Activated T-cell treated with anti-CD3 and anti-CD28 coated beads, Interleukin-2, amount 50 U/mL, for 72 hours (primary cell): ENCODE measurements around the gene CSMD2. TPM values are rescaled to one million over a fixed set of nuclear protein-coding genes. Genes with fewer than 3 reads are reported as not detected.

Experiments
- ATAC-seq, 2 donors: fragments of 150-1000 bp; cut with Tn5 transposase; replicated peaks in 1 of 2; 2 replicates each; pipeline ENCODE4 v1.10.0; 2021; ENCODE audit warnings: moderate library complexity in 2 of 2, mild to moderate bottlenecking in 1 of 2
- DNase-seq, 2 donors: peaks; one replicate each; pipeline ENCODE4 v3.0.0; 2021 to 2022; ENCODE audit warnings: mixed read lengths in 1 of 2
- H3K27ac Mint-ChIP-seq: one replicate; pipeline ENCODE4 v1.8.0; 2022; ENCODE audit warnings: mild to moderate bottlenecking, moderate library complexity, mixed read lengths
- H3K27me3 Mint-ChIP-seq: one replicate; pipeline ENCODE4 v1.8.0; 2022; ENCODE audit warnings: low read depth, mixed read lengths
- H3K36me3 Mint-ChIP-seq, 2 donors: one replicate each; pipeline ENCODE4 v1.8.0; 2022; ENCODE audit warnings: mixed read lengths in 2 of 2, mild to moderate bottlenecking in 1 of 2; ENCODE audit not compliant: insufficient read depth in 2 of 2
- H3K4me1 Mint-ChIP-seq: one replicate; pipeline ENCODE4 v1.8.0; 2022; ENCODE audit warnings: low read depth, mixed read lengths
- H3K4me3 Mint-ChIP-seq, 2 donors: one replicate each; pipeline ENCODE4 v1.8.0; 2022; ENCODE audit warnings: mild to moderate bottlenecking in 2 of 2, mixed read lengths in 2 of 2, moderate library complexity in 2 of 2
- H3K9me3 Mint-ChIP-seq, 2 donors: one replicate each; pipeline ENCODE4 v1.8.0; 2022; ENCODE audit warnings: mixed read lengths in 2 of 2
- total RNA-seq, 2 donors: library from RNA; stranded (reverse); gene quantifications; one replicate each; pipeline ENCODE4 v1.2.3, GENCODE V29; 2022

Gene CSMD2
- total RNA-seq, 2 donors from 2014 or later = not detected

- Mint-ChIP-seq H3K4me1 (peaks cover 14% of the 10 kb centered on the region), H3K27me3 (peaks cover 54% of the 10 kb centered on the region), H3K36me3 (no peaks in the 10 kb centered on the region), H3K4me3 (no peak overlapping the region), H3K27ac (no peak overlapping the region), H3K9me3 (peaks cover 0 to 4% of the 10 kb centered on the region in 2 donors)
- DNase-seq (no peak), ATAC-seq (no peak)
Observed at GRCh38 chr1:33872683-33873082, 292.3 kb downstream of the CSMD2 start.

- H3K4me1 Mint-ChIP-seq = peaks cover 16% of the 10 kb centered on the region
- no peaks in the 10 kb centered on the region for H3K36me3 Mint-ChIP-seq
- H3K27me3 Mint-ChIP-seq = peaks cover 50% of the 10 kb centered on the region
- ATAC-seq = no peak
- no peak for DNase-seq
- no peak overlapping the region for H3K27ac Mint-ChIP-seq
- H3K9me3 Mint-ChIP-seq = peaks cover 0 to 7% of the 10 kb centered on the region in 2 donors
- no peak overlapping the region for H3K4me3 Mint-ChIP-seq
Observed at GRCh38 chr1:33872275-33872674, 292.8 kb downstream of the CSMD2 start.

GRCh38 chr1:33867684-33868083 is 297.3 kb downstream of the CSMD2 start:
- Mint-ChIP-seq H3K36me3 (no peaks in the 10 kb centered on the region), H3K9me3 (peaks cover 0 to 4% of the 10 kb centered on the region in 2 donors), H3K27ac (no peak overlapping the region), H3K27me3 (peaks cover 41% of the 10 kb centered on the region), H3K4me3 (no peak overlapping the region), H3K4me1 (peaks cover 11% of the 10 kb centered on the region)
- DNase-seq = no peak
- no peak for ATAC-seq

GRCh38 chr1:33866281-33866680 is 298.7 kb downstream of the CSMD2 start:
- no peak for ATAC-seq
- Mint-ChIP-seq H3K27me3 (peaks cover 46% of the 10 kb centered on the region), H3K4me3 (no peak overlapping the region), H3K4me1 (peaks cover 6% of the 10 kb centered on the region), H3K9me3 (peaks cover 0 to 2% of the 10 kb centered on the region in 2 donors), H3K27ac (no peak overlapping the region), H3K36me3 (no peaks in the 10 kb centered on the region)
- DNase-seq = no peak

GRCh38 chr1:33864460-33865389 is 300.3 kb downstream of the CSMD2 start:
- no peak for ATAC-seq
- DNase-seq = no peak
- Mint-ChIP-seq H3K36me3 (no peaks in the 10 kb centered on the region), H3K4me1 (peaks cover 6% of the 10 kb centered on the region), H3K4me3 (no peak overlapping the region), H3K9me3 (peaks cover 0 to 2% of the 10 kb centered on the region in 2 donors), H3K27me3 (peaks cover 39% of the 10 kb centered on the region), H3K27ac (no peak overlapping the region)

- Mint-ChIP-seq H3K9me3 (peaks cover 0 to 2% of the 10 kb centered on the region in 2 donors), H3K36me3 (no peaks in the 10 kb centered on the region), H3K4me3 (no peak within 1 kb of the TSS), H3K4me1 (peaks cover 6% of the 10 kb centered on the region), H3K27me3 (peaks cover 36% of the 10 kb centered on the region), H3K27ac (no peak within 1 kb of the TSS)
- ATAC-seq (no peak), DNase-seq (no peak)
Observed at GRCh38 chr1:33863779-33864178, 301.3 kb downstream of the CSMD2 start, which contains the start of gene HMGB4. TSS of gene HMGB4 (plus strand) at chr1:33864079. CDS start at chr1:33864192, 113 bp downstream.

- no peak for DNase-seq
- Mint-ChIP-seq H3K4me1 (no peaks in the 10 kb centered on the region), H3K27me3 (peaks cover 31% of the 10 kb centered on the region), H3K4me3 (no peak overlapping the region), H3K36me3 (no peaks in the 10 kb centered on the region), H3K27ac (no peak overlapping the region), H3K9me3 (no peaks in the 10 kb centered on the region)
- no peak for ATAC-seq
Observed at GRCh38 chr1:33860671-33861070, 304.4 kb downstream of the CSMD2 start.

- Mint-ChIP-seq H3K27me3 (no peaks in the 10 kb centered on the region), H3K27ac (no peak overlapping the region), H3K36me3 (no peaks in the 10 kb centered on the region), H3K4me1 (no peaks in the 10 kb centered on the region), H3K9me3 (no peaks in the 10 kb centered on the region), H3K4me3 (no peak overlapping the region)
- ATAC-seq = no peak
- DNase-seq = no peak
Observed at GRCh38 chr1:33854091-33854490, 310.9 kb downstream of the CSMD2 start.

- no peaks in the 10 kb centered on the region for H3K27me3 Mint-ChIP-seq
- no peak for ATAC-seq
- H3K4me1 Mint-ChIP-seq = no peaks in the 10 kb centered on the region
- DNase-seq = no peak
- no peak overlapping the region for H3K27ac Mint-ChIP-seq
- H3K9me3 Mint-ChIP-seq = no peaks in the 10 kb centered on the region
- no peak overlapping the region for H3K4me3 Mint-ChIP-seq
- no peaks in the 10 kb centered on the region for H3K36me3 Mint-ChIP-seq
Observed at GRCh38 chr1:33853431-33853830, 311.6 kb downstream of the CSMD2 start.

GRCh38 chr1:33852711-33853110 is 312.3 kb downstream of the CSMD2 start:
- no peaks in the 10 kb centered on the region for H3K36me3 Mint-ChIP-seq
- H3K4me3 Mint-ChIP-seq = no peak overlapping the region
- H3K27me3 Mint-ChIP-seq = no peaks in the 10 kb centered on the region
- H3K27ac Mint-ChIP-seq = no peak overlapping the region
- DNase-seq (no peak), ATAC-seq (no peak)
- no peaks in the 10 kb centered on the region for H3K9me3 Mint-ChIP-seq
- H3K4me1 Mint-ChIP-seq = no peaks in the 10 kb centered on the region

- no peak for ATAC-seq
- Mint-ChIP-seq H3K9me3 (no peaks in the 10 kb centered on the region), H3K27me3 (no peaks in the 10 kb centered on the region), H3K4me1 (no peaks in the 10 kb centered on the region), H3K36me3 (no peaks in the 10 kb centered on the region), H3K27ac (no peak overlapping the region), H3K4me3 (no peak overlapping the region)
- no peak for DNase-seq
Observed at GRCh38 chr1:33850481-33850880, 314.5 kb downstream of the CSMD2 start.

GRCh38 chr1:33849211-33849610 is 315.8 kb downstream of the CSMD2 start:
- no peak for DNase-seq
- no peak overlapping the region for H3K4me3 Mint-ChIP-seq
- ATAC-seq = peak; percentile 25 to 33
- H3K9me3 Mint-ChIP-seq = no peaks in the 10 kb centered on the region
- peaks cover under 1% of the 10 kb centered on the region for H3K27me3 Mint-ChIP-seq
- no peaks in the 10 kb centered on the region for H3K4me1 Mint-ChIP-seq
- no peak overlapping the region for H3K27ac Mint-ChIP-seq
- H3K36me3 Mint-ChIP-seq = no peaks in the 10 kb centered on the region

- H3K4me1 Mint-ChIP-seq = no peaks in the 10 kb centered on the region
- no peaks in the 10 kb centered on the region for H3K9me3 Mint-ChIP-seq
- H3K27ac Mint-ChIP-seq = no peak overlapping the region
- H3K36me3 Mint-ChIP-seq = no peaks in the 10 kb centered on the region
- no peak for DNase-seq
- no peak overlapping the region for H3K4me3 Mint-ChIP-seq
- ATAC-seq = no peak
- H3K27me3 Mint-ChIP-seq = peaks cover 6% of the 10 kb centered on the region
Observed at GRCh38 chr1:33848205-33848937, 316.7 kb downstream of the CSMD2 start.
